HCT116 (cell line): ENCODE results near the gene CADPS2. TPM values are rescaled to one million over a fixed set of nuclear protein-coding genes. Genes with fewer than 3 reads are reported as not detected.

Experiments used
- ATAC-seq: fragments of 200-7000 bp; cut with Tn5 transposase; 2 replicates; pipeline ENCODE4 v1.9.1; 2020; ENCODE audit warnings: mild to moderate bottlenecking, moderate library complexity
- BruUV-seq: library from RNA; stranded (reverse); fragments of 400-500 nt; replicated peaks from 2 replicates; lab custom pipeline; 2021; lab: Mats Ljungman, UMichigan
- CTCF ChIA-PET: fragments of 300-600 bp; sonication (Branson Sonifier 250); formaldehyde crosslinking; loops from one replicate; lab custom pipeline; 2021; ENCODE audit warnings: antibody characterized with exemption; lab: Charles Lee
- POLR2A ChIA-PET: fragments of 300-600, 350-600 bp; sonication (Branson Sonifier 250); formaldehyde crosslinking; loops from one replicate; lab custom pipeline; 2021; ENCODE audit warnings: antibody characterized with exemption; lab: Charles Lee
- RAD21 ChIA-PET, 2 experiments: fragments of 300-600 bp; sonication (Branson Sonifier 250); formaldehyde crosslinking; loops; one replicate each; lab custom pipeline; 2023; ENCODE audit warnings: low total read pairs in 2 of 2; ENCODE audit not compliant: uncharacterized antibody in 2 of 2, unreplicated experiment in 2 of 2, low non-redundant PET in 1 of 2; lab: Charles Lee
- DNase-seq: peaks from one replicate; pipeline ENCODE4 v3.0.0-alpha.2; 2010; ENCODE audit warnings: low read depth, low spot score
- H2AFZ ChIP-seq: fragments of 200-600 bp; shearing (Covaris generic), sonication (generic); 2 replicates; pipeline ENCODE4 v1.6.1; 2017; ENCODE audit warnings: low read depth, mixed run types, mixed read lengths, antibody characterized with exemption, low read length; ENCODE audit not compliant: poor library complexity, severe bottlenecking
- H3K27ac ChIP-seq: 2 replicates; pipeline ENCODE4 v1.5.1; 2012; ENCODE audit warnings: low read depth, low read length
- H3K27me3 ChIP-seq: fragments of 200-600 bp; sonication (generic); 2 replicates; pipeline ENCODE4 v1.6.1; 2016; ENCODE audit warnings: mixed run types, low read length, mixed read lengths; ENCODE audit not compliant: insufficient read depth
- H3K36me3 ChIP-seq, 2 experiments: fragments of 200-500 bp in 1 of 2; fragments of 200-600 bp in 1 of 2; sonication (Bioruptor generic) in 1 of 2; sonication (generic) in 1 of 2; 2 replicates each; pipeline versions ENCODE4 v1.5.1 to v1.6.1; 2014 to 2016; ENCODE audit warnings: low read length in 2 of 2, inconsistent platforms in 1 of 2, mixed read lengths in 1 of 2, mixed run types in 1 of 2; ENCODE audit not compliant: insufficient read depth in 2 of 2, control insufficient read depth in 1 of 2
- H3K4me1 ChIP-seq, 2 experiments: fragments of 200-600 bp in 1 of 2; sonication (generic) in 1 of 2; 2 replicates each; pipeline versions ENCODE4 v1.5.1 to v1.6.1; 2012 to 2017; ENCODE audit warnings: low read length in 2 of 2, inconsistent platforms in 1 of 2, mild to moderate bottlenecking in 1 of 2, mixed read lengths in 1 of 2, mixed run types in 1 of 2, moderate library complexity in 1 of 2; ENCODE audit not compliant: insufficient read depth in 2 of 2, control insufficient read depth in 1 of 2
- H3K4me2 ChIP-seq: fragments of 200-600 bp; sonication (generic); 2 replicates; pipeline ENCODE4 v1.6.1; 2017; ENCODE audit warnings: mixed run types, low read length, mixed read lengths
- H3K4me3 ChIP-seq, 2 experiments: fragments of 200-600 bp in 1 of 2; sonication (generic) in 1 of 2; replicated peaks in 1 of 2; 2 replicates each; pipeline ENCODE4 v1.5.1; 2011 to 2016; ENCODE audit warnings: low read length in 2 of 2, control low read depth in 1 of 2, low read depth in 1 of 2, mild to moderate bottlenecking in 1 of 2, mixed read lengths in 1 of 2, mixed run types in 1 of 2
- H3K79me2 ChIP-seq: fragments of 200-600 bp; sonication (generic); 2 replicates; pipeline ENCODE4 v1.6.1; 2017; ENCODE audit warnings: mild to moderate bottlenecking, mixed run types, low read length, moderate library complexity, mixed read lengths; ENCODE audit not compliant: insufficient read depth
- H3K9ac ChIP-seq: fragments of 200-600 bp; sonication (generic); 2 replicates; pipeline ENCODE4 v1.6.1; 2016; ENCODE audit warnings: low read length, mixed read lengths
- H3K9me2 ChIP-seq: fragments of 200-600 bp; sonication (generic), shearing (Covaris generic); 2 replicates; pipeline ENCODE4 v1.6.1; 2017; ENCODE audit warnings: mixed run types, mild to moderate bottlenecking, moderate library complexity; ENCODE audit not compliant: insufficient read depth
- H3K9me3 ChIP-seq, 2 experiments: fragments of 200-500 bp in 1 of 2; fragments of 200-600 bp in 1 of 2; sonication (Bioruptor generic) in 1 of 2; sonication (generic) in 1 of 2; 2 replicates each; pipeline ENCODE4 v1.6.1; 2014 to 2017; ENCODE audit warnings: low read length in 2 of 2, mixed read lengths in 2 of 2, inconsistent platforms in 1 of 2, low read depth in 1 of 2, mild to moderate bottlenecking in 1 of 2, mixed run types in 1 of 2, moderate library complexity in 1 of 2; ENCODE audit not compliant: control insufficient read depth in 1 of 2, insufficient read depth in 1 of 2
- H4K20me1 ChIP-seq: fragments of 200-600 bp; sonication (generic), shearing (Covaris generic); 2 replicates; pipeline ENCODE4 v1.6.1; 2017; ENCODE audit warnings: mixed run types, mild to moderate bottlenecking, moderate library complexity; ENCODE audit not compliant: insufficient read depth
- ATF3 ChIP-seq: IDR thresholded peaks from 2 replicates; pipeline ENCODE4 v1.6.1; 2012
- CEBPB ChIP-seq: IDR thresholded peaks from 2 replicates; pipeline ENCODE4 v1.6.1; 2012; ENCODE audit warnings: low read depth
- CTCF ChIP-seq, 3 experiments: fragments of 200-600 bp in 1 of 3; sonication (generic) in 1 of 3; IDR thresholded peaks in 2 of 3; conservative IDR thresholded peaks in 1 of 3; 2 replicates each; pipeline ENCODE4 v1.5.1; 2012 to 2017; ENCODE audit warnings: low read depth in 2 of 3, low read length in 2 of 3, antibody characterized with exemption in 1 of 3, borderline replicate concordance in 1 of 3, control low read depth in 1 of 3, mild to moderate bottlenecking in 1 of 3, mixed read lengths in 1 of 3, mixed run types in 1 of 3, moderate library complexity in 1 of 3; ENCODE audit not compliant: insufficient read depth in 1 of 3
- EZH2 ChIP-seq: fragments of 200-600 bp; sonication (generic); IDR thresholded peaks from 2 replicates; pipeline ENCODE4 v1.6.1; 2017; ENCODE audit warnings: antibody characterized with exemption, mixed run types
- EZH2phosphoT487 ChIP-seq: fragments of 200-600 bp; IDR thresholded peaks from 2 replicates; pipeline ENCODE4 v1.6.1; 2018; ENCODE audit warnings: antibody characterized with exemption, borderline replicate concordance
- FOSL1 ChIP-seq: IDR thresholded peaks from 2 replicates; pipeline ENCODE4 v1.6.1; 2012; ENCODE audit warnings: low read depth
- MAX ChIP-seq: IDR thresholded peaks from 2 replicates; pipeline ENCODE4 v1.6.1; 2012
- POLR2AphosphoS5 ChIP-seq: IDR thresholded peaks from 2 replicates; pipeline ENCODE4 v1.6.1; 2011; ENCODE audit warnings: mild to moderate bottlenecking, low read depth, low read length, moderate library complexity
- SIN3A ChIP-seq: IDR thresholded peaks from 2 replicates; pipeline ENCODE4 v1.6.1; 2012; ENCODE audit warnings: low read depth
- SRF ChIP-seq: IDR thresholded peaks from 2 replicates; pipeline ENCODE4 v1.6.1; 2012; ENCODE audit warnings: low read depth
- TCF7L2 ChIP-seq: IDR thresholded peaks from 2 replicates; pipeline ENCODE4 v1.7.0; 2011; ENCODE audit warnings: borderline replicate concordance, inconsistent platforms; ENCODE audit not compliant: insufficient read depth, insufficient read length; ENCODE audit errors: extremely low read depth
- ZBTB33 ChIP-seq: IDR thresholded peaks from 2 replicates; pipeline ENCODE4 v1.6.1; 2011; ENCODE audit warnings: mild to moderate bottlenecking, low read length, moderate library complexity; ENCODE audit not compliant: insufficient replicate concordance; ENCODE audit errors: extremely low read depth
- ZFX ChIP-seq: fragments of 450-650 bp; IDR thresholded peaks from 2 replicates; pipeline ENCODE4 v1.6.1; 2017
- ZNF274 ChIP-seq: fragments of 200-500 bp; sonication (Bioruptor generic); IDR thresholded peaks from 2 replicates; pipeline ENCODE4 v1.6.1; 2014; ENCODE audit warnings: mild to moderate bottlenecking, low read depth, low read length, inconsistent platforms
- intact Hi-C: fragments of 100-400 bp; cut with micrococcal nuclease; formaldehyde crosslinking; loops from 2 replicates; pipeline ENCODE4 v1.10.0; 2022
- total RNA-seq: library from RNA; stranded (reverse); gene quantifications from one replicate; pipeline ENCODE4 v1.2.1, GENCODE V29; 2021; ENCODE audit not compliant: unreplicated experiment

The CADPS2 gene
- total RNA-seq, 1 experiment from 2014 or later: 7.5 TPM

GRCh38 chr7:122584676-122585251 lies 301.5 kb downstream of the CADPS2 start:
- ChIA-PET RAD21 (no interaction called here), CTCF (no interaction called here), POLR2A (no interaction called here)
- Histone ChIP-seq H3K27me3 (no peaks in the 10 kb centered on the region), H2AFZ (no peak overlapping the region), H3K79me2 (no peaks in the 10 kb centered on the region), H3K4me3 (no peak overlapping the region), H3K27ac (no peak overlapping the region), H3K4me2 (no peak overlapping the region), H3K9me2 (no peaks in the 10 kb centered on the region), H3K36me3 (no peaks in the 10 kb centered on the region), H3K9ac (no peak overlapping the region), H3K9me3 (no peaks in the 10 kb centered on the region), H3K4me1 (no peaks in the 10 kb centered on the region), H4K20me1 (no peaks in the 10 kb centered on the region)
- no peak for DNase-seq
- no peak for ATAC-seq
- TF ChIP-seq MAX (no peak), ZBTB33 (no peak), CTCF (IDR thresholded peaks at IDR 0.05 in 2 of 3, conservative IDR thresholded peaks at IDR 0.05 in 1 of 3; ENCODE audit: borderline replicate concordance in 1 of 3, insufficient read depth in 1 of 3, low read depth in 2 of 3, low read length in 2 of 3) (no peak), SRF (no peak), TCF7L2 (no peak), EZH2phosphoT487 (no peak), POLR2AphosphoS5 (no peak), ATF3 (no peak), SIN3A (no peak), CEBPB (no peak), ZFX (no peak), FOSL1 (no peak), EZH2 (no peak), ZNF274 (no peak)
- intact Hi-C loops: no loop called here
- BruUV-seq: no TSS peak
